Kidney (tissue), 14 donors: Measurements from ENCODE around the gene CEP43. TPM values are rescaled to one million over a fixed set of nuclear protein-coding genes. Genes with fewer than 3 reads are reported as not detected.
"Not testable (repeated sequence)": the region's sequence is repeated elsewhere in the genome, so short reads cannot be mapped to it uniquely, and the experiment has no call there.

Experiments used
- DNase-seq, 5 donors: peaks; one replicate each; pipeline ENCODE4 v3.0.0-alpha.2; 2013 to 2020
- FAIRE-seq: peaks from 2 replicates; lab custom pipeline; 2012; peaks lifted over from hg19 to GRCh38; lab: Jason Lieb, UNC
- H3K27ac ChIP-seq, 2 donors: one replicate each; pipeline ENCODE4 v1.7.0; 2013; ENCODE audit warnings: low read depth in 2 of 2, low read length in 2 of 2, inconsistent platforms in 1 of 2
- H3K27me3 ChIP-seq: one replicate; pipeline ENCODE4 v1.7.1; 2013; ENCODE audit warnings: low read length, inconsistent platforms; ENCODE audit not compliant: control insufficient read depth, insufficient read depth
- H3K36me3 ChIP-seq, 3 donors: one replicate each; pipeline versions ENCODE4 v1.7.0 to v1.7.1; 2013; ENCODE audit warnings: low read length in 3 of 3, control low read depth in 1 of 3, inconsistent platforms in 1 of 3; ENCODE audit not compliant: insufficient read depth in 3 of 3, control insufficient read depth in 2 of 3
- H3K4me1 ChIP-seq, 3 donors: one replicate each; pipeline versions ENCODE4 v1.7.0 to v1.7.1; 2013; ENCODE audit warnings: low read length in 3 of 3, inconsistent platforms in 1 of 3, low read depth in 1 of 3; ENCODE audit not compliant: control insufficient read depth in 2 of 3, insufficient read depth in 2 of 3
- H3K4me3 ChIP-seq, 3 donors: one replicate each; pipeline versions ENCODE4 v1.7.0 to v1.8.1; 2013; ENCODE audit warnings: low read length in 3 of 3, control low read depth in 1 of 3, inconsistent platforms in 1 of 3
- H3K9ac ChIP-seq, 3 donors: one replicate each; pipeline versions ENCODE4 v1.7.0 to v1.7.1; 2013; ENCODE audit warnings: low read length in 3 of 3, control low read depth in 1 of 3, inconsistent platforms in 1 of 3
- H3K9me3 ChIP-seq, 3 donors: one replicate each; pipeline versions ENCODE4 v1.7.0 to v1.7.1; 2013; ENCODE audit warnings: low read length in 3 of 3, control low read depth in 1 of 3, inconsistent platforms in 1 of 3; ENCODE audit not compliant: control insufficient read depth in 2 of 3, insufficient read depth in 1 of 3
- intact Hi-C: fragments of 100-400 bp; cut with DNase I; formaldehyde crosslinking; loops from one replicate; pipeline ENCODE4 v1.11.1; 2022
- polyA plus RNA-seq: library from polyadenylated mRNA; stranded (reverse); fragments of 350-450 nt; fragmentation: Illumina TruSeq; extraction: RNeasy Lipid Tissue Mini Kit (QIAGEN cat#74804); gene quantifications from one replicate; pipeline ENCODE4 v1.2.3, GENCODE V29; 2014; ENCODE audit warnings: low read depth, low replicate concordance; ENCODE audit not compliant: insufficient read depth
- total RNA-seq: library from RNA; stranded (reverse); fragmentation: NEBNext Ultra II Directional; extraction: Animal tissue kit (Norgen Biotek cat#: 25700); gene quantifications from one replicate; pipeline ENCODE4 v1.2.1, GENCODE V29; 2021
- TF ChIP-seq, protein P1 (sequence below): IDR thresholded peaks from 3 replicates; pipeline ENCODE4 v1.5.1; 2012; ENCODE audit warnings: mild to moderate bottlenecking, moderate library complexity, borderline replicate concordance; ENCODE audit not compliant: insufficient read depth; ENCODE audit errors: extremely low read depth
- donor health status: control.
- donor health status: control.
- donor health status: control.
- donor health status: control.
- donor health status: control.
- donor health status: DM: yes; HTN: yes; CAD: no.
- donor health status: Normal renal cell carcinoma (clear cell type).

Gene CEP43
- total and polyA plus RNA-seq, 2 donors from 2014 or later = 17.8 to 17.9 TPM

DNA sequence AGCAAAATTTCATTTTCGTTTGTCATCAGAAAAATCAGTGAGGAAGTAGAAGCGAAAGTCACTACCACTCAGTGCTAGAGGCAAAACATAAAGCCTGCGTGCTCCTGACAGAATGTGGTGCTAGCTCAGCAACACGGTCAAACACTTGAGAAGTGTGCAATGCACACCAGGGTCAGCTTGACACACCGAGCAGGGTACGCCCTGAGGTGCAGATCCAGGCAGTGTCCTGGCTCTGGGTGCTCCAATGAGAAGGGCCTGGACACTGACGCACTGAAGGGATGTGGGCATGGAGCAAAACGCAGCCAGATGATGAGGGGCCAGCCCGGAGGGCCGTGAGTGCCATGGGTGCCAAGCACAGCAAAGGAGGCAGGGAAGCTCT, 48.8 kb upstream of the CEP43 start:
- DNase-seq = no peak
- TF ChIP-seq, protein P1, sequence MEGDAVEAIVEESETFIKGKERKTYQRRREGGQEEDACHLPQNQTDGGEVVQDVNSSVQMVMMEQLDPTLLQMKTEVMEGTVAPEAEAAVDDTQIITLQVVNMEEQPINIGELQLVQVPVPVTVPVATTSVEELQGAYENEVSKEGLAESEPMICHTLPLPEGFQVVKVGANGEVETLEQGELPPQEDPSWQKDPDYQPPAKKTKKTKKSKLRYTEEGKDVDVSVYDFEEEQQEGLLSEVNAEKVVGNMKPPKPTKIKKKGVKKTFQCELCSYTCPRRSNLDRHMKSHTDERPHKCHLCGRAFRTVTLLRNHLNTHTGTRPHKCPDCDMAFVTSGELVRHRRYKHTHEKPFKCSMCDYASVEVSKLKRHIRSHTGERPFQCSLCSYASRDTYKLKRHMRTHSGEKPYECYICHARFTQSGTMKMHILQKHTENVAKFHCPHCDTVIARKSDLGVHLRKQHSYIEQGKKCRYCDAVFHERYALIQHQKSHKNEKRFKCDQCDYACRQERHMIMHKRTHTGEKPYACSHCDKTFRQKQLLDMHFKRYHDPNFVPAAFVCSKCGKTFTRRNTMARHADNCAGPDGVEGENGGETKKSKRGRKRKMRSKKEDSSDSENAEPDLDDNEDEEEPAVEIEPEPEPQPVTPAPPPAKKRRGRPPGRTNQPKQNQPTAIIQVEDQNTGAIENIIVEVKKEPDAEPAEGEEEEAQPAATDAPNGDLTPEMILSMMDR = no peak
- H3K9ac ChIP-seq = no peak overlapping the region

GRCh38 chr6:166950892-166951669, 48.1 kb upstream of the CEP43 start:
- peak in 3 of 5 donors; percentile 42 to 81 (median 42) for DNase-seq
- H3K27me3 ChIP-seq, H3K4me3 ChIP-seq, H3K27ac ChIP-seq, H3K9ac ChIP-seq, intact Hi-C loops, FAIRE-seq, H3K4me1 ChIP-seq, H3K36me3 ChIP-seq, H3K9me3 ChIP-seq: not testable (repeated sequence)
- TF ChIP-seq, protein P1 = peak; percentile 38

More for the DNA sequence above, 48.8 kb upstream of the CEP43 start:
- Histone ChIP-seq H3K4me1 (peaks cover 0 to 3% (median 0%) of the 10 kb centered on the region in 3 donors), H3K9me3 (no peaks in the 10 kb centered on the region), H3K4me3 (no peak overlapping the region), H3K36me3 (peaks cover 0 to 6% (median 0%) of the 10 kb centered on the region in 3 donors), H3K27ac (no peak overlapping the region), H3K27me3 (no peaks in the 10 kb centered on the region)
- no peak for FAIRE-seq
- intact Hi-C loops = no loop called here

DNA sequence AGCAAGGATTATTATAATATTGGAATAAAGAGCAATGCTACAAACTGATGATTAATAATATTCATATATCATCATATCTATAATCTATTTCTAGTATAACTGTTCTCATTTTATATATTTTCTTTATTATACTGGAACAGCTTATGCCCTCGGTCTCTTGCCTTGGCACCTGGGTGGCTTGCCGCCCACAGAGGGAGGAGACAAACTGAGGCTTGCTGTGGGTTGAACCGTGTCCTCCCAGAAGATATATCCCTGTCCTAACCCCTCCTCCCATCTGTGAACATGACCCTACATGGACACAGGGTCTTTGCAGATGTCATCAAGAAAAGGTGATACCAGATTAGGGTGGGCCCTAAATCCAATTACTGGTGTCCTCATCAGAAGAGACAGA, 47.5 kb upstream of the CEP43 start:
- Histone ChIP-seq H3K9ac (no peak overlapping the region), H3K27me3 (no peaks in the 10 kb centered on the region), H3K4me1 (peaks cover 0 to 3% (median 0%) of the 10 kb centered on the region in 3 donors), H3K4me3 (no peak overlapping the region), H3K27ac (no peak overlapping the region), H3K9me3 (no peaks in the 10 kb centered on the region), H3K36me3 (peaks cover 0 to 6% (median 0%) of the 10 kb centered on the region in 3 donors)
- no peak for DNase-seq
- FAIRE-seq = no peak
- intact Hi-C loops = no loop called here
- TF ChIP-seq, protein P1 = no peak
